H1 (cell line): ENCODE measurements around the gene SKAP1. TPM values are rescaled to one million over a fixed set of nuclear protein-coding genes. Genes with fewer than 3 reads are reported as not detected.
A peak's percentile ranks its signal among the peaks of the same experiment; 100 is the strongest.

Source experiments
- CTCF ChIA-PET: fragments of 300-600 bp; sonication (Branson Sonifier 250); formaldehyde crosslinking; loops from one replicate; lab custom pipeline; 2021; ENCODE audit not compliant: partially characterized antibody; lab: Charles Lee
- POLR2A ChIA-PET: fragments of 300-600 bp; sonication (Branson Sonifier 250); formaldehyde crosslinking; loops from one replicate; lab custom pipeline; 2021; ENCODE audit warnings: inconsistent platforms; ENCODE audit not compliant: partially characterized antibody; lab: Charles Lee
- DNase-seq, 2 experiments: peaks; one replicate each; pipeline versions ENCODE4 v3.0.0 to v3.0.0-alpha.2; 2010 to 2022; ENCODE audit warnings: low spot score in 2 of 2, low read depth in 1 of 2, mixed read lengths in 1 of 2
- FAIRE-seq: peaks from 2 replicates; lab custom pipeline; 2011; peaks lifted over from hg19 to GRCh38; lab: Jason Lieb, UNC
- H2AFZ ChIP-seq: 2 replicates; pipeline ENCODE4 v1.8.1; 2012; ENCODE audit warnings: low read length, inconsistent platforms
- H2AK5ac ChIP-seq: 2 replicates; pipeline ENCODE4 v1.6.1; 2013; ENCODE audit warnings: low read depth, low read length
- H2BK120ac ChIP-seq: replicated peaks from 2 replicates; pipeline ENCODE3; 2013; ENCODE audit warnings: low read depth, low read length, inconsistent platforms
- H2BK12ac ChIP-seq: 2 replicates; pipeline ENCODE4 v1.6.1; 2013; ENCODE audit warnings: low read depth, low read length
- H2BK15ac ChIP-seq: 2 replicates; pipeline ENCODE4 v1.6.1; 2013; ENCODE audit warnings: low read length
- H2BK20ac ChIP-seq: 2 replicates; pipeline ENCODE4 v1.6.1; 2013; ENCODE audit warnings: low read length
- H2BK5ac ChIP-seq: 2 replicates; pipeline ENCODE4 v1.6.1; 2013; ENCODE audit warnings: low read depth, low read length
- H3K14ac ChIP-seq: 2 replicates; pipeline ENCODE4 v1.6.1; 2013; ENCODE audit warnings: inconsistent platforms; ENCODE audit not compliant: insufficient read length
- H3K18ac ChIP-seq: 2 replicates; pipeline ENCODE4 v1.6.1; 2013; ENCODE audit warnings: low read length; ENCODE audit errors: extremely low read depth
- H3K23ac ChIP-seq: 2 replicates; pipeline ENCODE4 v1.6.1; 2013; ENCODE audit warnings: inconsistent platforms; ENCODE audit not compliant: insufficient read length
- H3K23me2 ChIP-seq: 2 replicates; pipeline ENCODE4 v1.6.1; 2013; ENCODE audit warnings: low read depth, low read length
- H3K27ac ChIP-seq: 2 replicates; pipeline ENCODE4 v1.6.1; 2011; ENCODE audit warnings: low read depth, low read length, inconsistent platforms
- H3K27me3 ChIP-seq, 4 experiments: replicated peaks in 1 of 4; 1 replicate in 1 of 4; 2 replicates in 3 of 4; pipeline versions ENCODE4 v1.6.1 to v1.8.1; 2011 to 2013; ENCODE audit warnings: low read length in 3 of 4, mild to moderate bottlenecking in 3 of 4, inconsistent platforms in 2 of 4, mixed read lengths in 2 of 4, moderate library complexity in 1 of 4; ENCODE audit not compliant: control insufficient read depth in 3 of 4, insufficient read depth in 3 of 4; ENCODE audit errors: extremely low read depth in 1 of 4
- H3K36me3 ChIP-seq, 4 experiments: 2 replicates each; pipeline versions ENCODE4 v1.6.1 to v1.8.1; 2011 to 2013; ENCODE audit warnings: mild to moderate bottlenecking in 4 of 4, low read length in 3 of 4, moderate library complexity in 2 of 4, control low read depth in 1 of 4, inconsistent platforms in 1 of 4; ENCODE audit not compliant: insufficient read depth in 4 of 4, control insufficient read depth in 2 of 4
- H3K4ac ChIP-seq: replicated peaks from 2 replicates; pipeline ENCODE3; 2013; ENCODE audit warnings: low read length, low read depth, mixed read lengths, inconsistent platforms; ENCODE audit not compliant: insufficient read length
- H3K4me1 ChIP-seq, 4 experiments: replicated peaks in 1 of 4; 1 replicate in 1 of 4; 2 replicates in 3 of 4; pipeline versions ENCODE4 v1.6.1 to v1.8.1; 2011 to 2013; ENCODE audit warnings: low read length in 3 of 4, inconsistent platforms in 2 of 4, mixed read lengths in 1 of 4; ENCODE audit not compliant: insufficient read depth in 4 of 4, control insufficient read depth in 3 of 4
- H3K4me2 ChIP-seq, 2 experiments: 2 replicates each; pipeline versions ENCODE4 v1.6.1 to v1.8.1; 2011 to 2013; ENCODE audit warnings: low read depth in 2 of 2, low read length in 2 of 2, control low read depth in 1 of 2, inconsistent platforms in 1 of 2, mild to moderate bottlenecking in 1 of 2; ENCODE audit not compliant: insufficient read depth in 1 of 2
- H3K4me3 ChIP-seq, 4 experiments: fragments of 200-600, 300-600 bp in 1 of 4; sonication (generic), shearing (Covaris generic), sonication (Bioruptor Twin) in 1 of 4; 2 replicates each; pipeline versions ENCODE4 v1.5.1 to v1.8.1; 2011 to 2016; ENCODE audit warnings: low read length in 4 of 4, low read depth in 3 of 4, control low read depth in 2 of 4, inconsistent platforms in 2 of 4, mild to moderate bottlenecking in 2 of 4, mixed read lengths in 1 of 4, moderate library complexity in 1 of 4; ENCODE audit not compliant: insufficient read depth in 2 of 4; ENCODE audit errors: extremely low read depth in 1 of 4
- H3K56ac ChIP-seq: replicated peaks from 2 replicates; pipeline ENCODE3; 2013; ENCODE audit warnings: low read depth, mild to moderate bottlenecking, mixed read lengths, low read length, inconsistent platforms; ENCODE audit not compliant: insufficient read length
- H3K79me1 ChIP-seq: 2 replicates; pipeline ENCODE4 v1.6.1; 2013; ENCODE audit warnings: low read depth, low read length, control low read depth
- H3K79me2 ChIP-seq, 2 experiments: 2 replicates each; pipeline versions ENCODE4 v1.6.1 to v1.8.1; 2012 to 2013; ENCODE audit warnings: low read length in 2 of 2, mild to moderate bottlenecking in 2 of 2, inconsistent platforms in 1 of 2; ENCODE audit not compliant: insufficient read depth in 2 of 2, control insufficient read depth in 1 of 2
- H3K9ac ChIP-seq, 4 experiments: replicated peaks in 1 of 4; 1 replicate in 1 of 4; 2 replicates in 3 of 4; pipeline versions ENCODE4 v1.6.1 to v1.8.1; 2011 to 2013; ENCODE audit warnings: low read depth in 3 of 4, low read length in 3 of 4, control low read depth in 2 of 4, mild to moderate bottlenecking in 2 of 4, moderate library complexity in 2 of 4, inconsistent platforms in 1 of 4; ENCODE audit errors: extremely low read depth in 1 of 4
- H3K9me3 ChIP-seq, 2 experiments: 2 replicates each; pipeline versions ENCODE4 v1.6.1 to v1.8.1; 2012 to 2013; ENCODE audit warnings: mild to moderate bottlenecking in 2 of 2, moderate library complexity in 2 of 2, control low read depth in 1 of 2, inconsistent platforms in 1 of 2, low read depth in 1 of 2, low read length in 1 of 2, mixed read lengths in 1 of 2; ENCODE audit not compliant: insufficient read depth in 2 of 2
- H4K20me1 ChIP-seq, 2 experiments: replicated peaks in 1 of 2; 2 replicates each; pipeline versions ENCODE3 to v1.8.1; 2011 to 2013; ENCODE audit warnings: inconsistent platforms in 2 of 2, low read length in 2 of 2, mild to moderate bottlenecking in 1 of 2; ENCODE audit not compliant: insufficient read depth in 2 of 2, control insufficient read depth in 1 of 2
- H4K5ac ChIP-seq: 2 replicates; pipeline ENCODE4 v1.6.1; 2013; ENCODE audit warnings: low read length, low read depth, mixed read lengths, inconsistent platforms; ENCODE audit not compliant: insufficient read length
- H4K8ac ChIP-seq: 2 replicates; pipeline ENCODE4 v1.8.0; 2013; ENCODE audit warnings: mild to moderate bottlenecking, moderate library complexity, low read length, inconsistent platforms; ENCODE audit not compliant: insufficient read depth; ENCODE audit errors: extremely low read depth
- H4K91ac ChIP-seq: replicated peaks from 2 replicates; pipeline ENCODE3; 2013; ENCODE audit warnings: low read length, mixed read lengths, inconsistent platforms; ENCODE audit not compliant: insufficient read length
- BACH1 ChIP-seq: IDR thresholded peaks from 2 replicates; pipeline ENCODE4 v1.6.1; 2012; ENCODE audit warnings: low read length, improper control_type of control experiment
- CHD2 ChIP-seq: IDR thresholded peaks from 2 replicates; pipeline ENCODE4 v1.6.1; 2012; ENCODE audit warnings: low read length, improper control_type of control experiment
- KDM4A ChIP-seq: IDR thresholded peaks from one replicate; pipeline ENCODE4 v1.7.1; 2012; ENCODE audit warnings: low read depth, mild to moderate bottlenecking, moderate library complexity, low read length, inconsistent platforms; ENCODE audit not compliant: severe bottlenecking
- MAFK ChIP-seq: IDR thresholded peaks from 2 replicates; pipeline ENCODE4 v1.6.1; 2012; ENCODE audit warnings: low read depth, mild to moderate bottlenecking, improper control_type of control experiment, low read length
- NANOG ChIP-seq: IDR thresholded peaks from 2 replicates; pipeline ENCODE4 v1.6.1; 2011; ENCODE audit warnings: low read length, low read depth, mild to moderate bottlenecking, inconsistent platforms; ENCODE audit not compliant: insufficient read depth, poor library complexity, severe bottlenecking
- RXRA ChIP-seq: IDR thresholded peaks from 2 replicates; pipeline ENCODE4 v1.6.1; 2011; ENCODE audit warnings: low read depth, mild to moderate bottlenecking, low read length, moderate library complexity; ENCODE audit not compliant: insufficient read depth
- SP1 ChIP-seq: IDR thresholded peaks from 2 replicates; pipeline ENCODE4 v1.6.1; 2011; ENCODE audit warnings: low read depth, low read length
- TEAD4 ChIP-seq: IDR thresholded peaks from 2 replicates; pipeline ENCODE4 v1.6.1; 2012; ENCODE audit warnings: low read depth, low read length, inconsistent platforms, mixed read lengths
- WGBS, 2 experiments: shearing (Covaris generic) in 1 of 2; methylation state at CpG; one replicate each; pipeline versions ENCODE4 v1.1.6 to v1.1.7; 2013 to 2015; ENCODE audit warnings: low lambda C conversion rate in 2 of 2, mixed read lengths in 2 of 2, inconsistent platforms in 1 of 2, low coverage in 1 of 2, missing lambda C conversion rate in 1 of 2; ENCODE audit not compliant: insufficient replicate concordance in 2 of 2, insufficient coverage in 1 of 2, insufficient read length in 1 of 2; ENCODE audit errors: extremely low coverage in 1 of 2, missing lambda C conversion rate in 1 of 2; 5-methylcytosine and 5-hydroxymethylcytosine counted together
- polyA plus RNA-seq, 7 experiments: library from polyadenylated mRNA; depleted of rRNA in 3 of 7; stranded (reverse) in 5 of 7; unstranded in 2 of 7; fragments of >200 nt in 5 of 7; fragments of 200-250 nt in 2 of 7; gene quantifications; 1 replicate in 5 of 7; 2 replicates in 1 of 7; 4 replicates in 1 of 7; pipeline versions ENCODE4 v1.2.1 to v1.2.3, GENCODE V29; 2011 to 2013; ENCODE audit warnings: missing spikeins in 2 of 7, mixed read lengths in 2 of 7
- total RNA-seq: library from RNA; stranded (reverse); fragmentation: NEBNext Ultra II Directional; extraction: Animal tissue kit (Norgen Biotek cat#: 25700); gene quantifications from 2 replicates; pipeline ENCODE4 v1.2.1, GENCODE V29; 2021

SKAP1 gene
- total and polyA plus RNA-seq, 2 of the 8 experiments (the other 6 are each of a cell fraction or from before 2014, with no cell fraction given): not detected

- H3K9me3 ChIP-seq: no peaks in the 10 kb centered on the region
- FAIRE-seq (no peak), DNase-seq (no peak)
- peaks cover 0 to 2% of the 10 kb centered on the region in 2 experiments for H4K20me1 ChIP-seq
- no peaks in the 10 kb centered on the region for H3K36me3 ChIP-seq
- H3K14ac ChIP-seq: no peak overlapping the region
- peaks cover 0 to 8% (median 6%) of the 10 kb centered on the region in 4 experiments; a peak in 2 of 7 replicates for H3K4me1 ChIP-seq
- H3K23ac ChIP-seq: no peak overlapping the region
- no peak overlapping the region for H4K91ac ChIP-seq
- H3K56ac ChIP-seq: no peak overlapping the region
- TF ChIP-seq RXRA (no peak), MAFK (no peak), BACH1 (no peak), KDM4A (no peak), TEAD4 (no peak), SP1 (no peak), CHD2 (no peak), NANOG (no peak)
- POLR2A ChIA-PET: interaction anchor here (1.0 to 2.6 kb wide), 2 partner anchors 9 to 85 kb away, joined by 3 to 12 read pairs; no protein-coding TSS in a partner anchor
- no peak overlapping the region for H2BK15ac ChIP-seq
- no peaks in the 10 kb centered on the region for H3K79me1 ChIP-seq
- H2AK5ac ChIP-seq: no peak overlapping the region
- peak overlapping the region in 1 of 2 experiments; percentile 15; a peak in 1 of 4 replicates for H3K4me2 ChIP-seq
- no peak overlapping the region for H4K5ac ChIP-seq
- H3K27ac ChIP-seq: no peak overlapping the region
- H2BK120ac ChIP-seq: no peak overlapping the region
- CTCF ChIA-PET: interaction anchor here (0.7 to 2.1 kb wide), 4 partner anchors 10 to 187 kb away, joined by 4 to 7 read pairs (median 5); no protein-coding TSS in a partner anchor
- no peak overlapping the region for H2BK5ac ChIP-seq
- H2AFZ ChIP-seq: no peak overlapping the region
- no peak overlapping the region for H4K8ac ChIP-seq
- H3K27me3 ChIP-seq: peaks cover 0 to 6% (median 0%) of the 10 kb centered on the region in 4 experiments; a peak in 2 of 7 replicates
- H3K4me3 ChIP-seq: no peak overlapping the region
- no peaks in the 10 kb centered on the region for H3K79me2 ChIP-seq
- H2BK20ac ChIP-seq: no peak overlapping the region
- 74% methylated on average over 4 of the region's 4 CpGs; no CpG with 5 or more reads in 1 of the 2 experiments for WGBS, 2 experiments
- no peak overlapping the region for H3K4ac ChIP-seq
- no peaks in the 10 kb centered on the region for H3K23me2 ChIP-seq
- H2BK12ac ChIP-seq: no peak overlapping the region
- no peak overlapping the region for H3K9ac ChIP-seq
- H3K18ac ChIP-seq: no peak overlapping the region
These were observed 280.1 kb downstream of the SKAP1 start for GRCh38 chr17:48149787-48150463.
